ES-I3 (cell line): ENCODE data around the gene DNAAF3.

Experiments used
- H3K36me3 ChIP-seq: 2 replicates; pipeline ENCODE4 v1.6.1; 2013; ENCODE audit warnings: mild to moderate bottlenecking, low read length, control low read depth, moderate library complexity; ENCODE audit not compliant: insufficient read depth
- H3K4me1 ChIP-seq: 2 replicates; pipeline ENCODE4 v1.6.1; 2013; ENCODE audit warnings: mild to moderate bottlenecking, control low read depth, low read length; ENCODE audit not compliant: insufficient read depth
- H3K9ac ChIP-seq: 2 replicates; pipeline ENCODE4 v1.6.1; 2013; ENCODE audit warnings: low read depth, mild to moderate bottlenecking, low read length, moderate library complexity
- H3K9me3 ChIP-seq: 2 replicates; pipeline ENCODE4 v1.6.1; 2013; ENCODE audit warnings: mild to moderate bottlenecking, low read length, moderate library complexity; ENCODE audit not compliant: control insufficient read depth, insufficient read depth

Gene DNAAF3

DNA sequence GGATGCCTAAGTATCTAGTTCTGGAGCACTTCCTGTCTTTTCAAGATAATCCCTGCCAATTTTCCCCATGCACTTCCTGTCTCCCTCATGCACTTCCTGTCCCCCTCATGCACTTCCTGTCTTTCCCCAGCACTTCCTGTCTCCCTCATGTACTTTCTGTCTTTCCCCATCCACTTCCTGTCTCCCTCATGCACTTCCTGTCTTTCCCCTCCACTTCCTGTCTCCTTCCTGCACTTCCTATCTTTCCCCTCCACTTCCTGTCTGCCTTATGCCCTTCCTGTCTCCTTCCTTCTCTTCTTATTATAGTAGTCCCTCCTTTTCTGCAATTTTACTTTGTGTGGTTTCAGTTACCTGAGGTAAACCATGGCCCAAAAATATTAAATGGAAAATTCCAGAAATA is 14.4 kb downstream of the DNAAF3 start:
- Histone ChIP-seq H3K36me3 (peaks cover 4% of the 10 kb centered on the region; the same call in 1 of the 2 replicates), H3K9ac (no peak overlapping the region), H3K9me3 (no peaks in the 10 kb centered on the region; the same call in 1 of the 2 replicates), H3K4me1 (peaks cover 24% of the 10 kb centered on the region)

- H3K4me1 ChIP-seq: peaks cover 24% of the 10 kb centered on the region
- H3K36me3 ChIP-seq: peaks cover 4% of the 10 kb centered on the region; the same call in 1 of the 2 replicates
- H3K9ac ChIP-seq: peak within 1 kb of the TSS; percentile 20; the same call in 1 of the 2 replicates
- no peaks in the 10 kb centered on the region for H3K9me3 ChIP-seq
Measured at GRCh38 chr19:55149078-55150003, 17.1 kb downstream of the DNAAF3 start, which contains the start of gene TNNT1. Gene TNNT1, minus strand, starts transcription at chr19:55149206. Its CDS starts 2,049 bp downstream, at chr19:55147157.

GRCh38 chr19:55147545-55148251 is 18.7 kb downstream of the DNAAF3 start:
- Histone ChIP-seq H3K9ac (no peak overlapping the region), H3K4me1 (peaks cover 24% of the 10 kb centered on the region), H3K36me3 (peaks cover 4% of the 10 kb centered on the region; the same call in 1 of the 2 replicates), H3K9me3 (no peaks in the 10 kb centered on the region)

DNA sequence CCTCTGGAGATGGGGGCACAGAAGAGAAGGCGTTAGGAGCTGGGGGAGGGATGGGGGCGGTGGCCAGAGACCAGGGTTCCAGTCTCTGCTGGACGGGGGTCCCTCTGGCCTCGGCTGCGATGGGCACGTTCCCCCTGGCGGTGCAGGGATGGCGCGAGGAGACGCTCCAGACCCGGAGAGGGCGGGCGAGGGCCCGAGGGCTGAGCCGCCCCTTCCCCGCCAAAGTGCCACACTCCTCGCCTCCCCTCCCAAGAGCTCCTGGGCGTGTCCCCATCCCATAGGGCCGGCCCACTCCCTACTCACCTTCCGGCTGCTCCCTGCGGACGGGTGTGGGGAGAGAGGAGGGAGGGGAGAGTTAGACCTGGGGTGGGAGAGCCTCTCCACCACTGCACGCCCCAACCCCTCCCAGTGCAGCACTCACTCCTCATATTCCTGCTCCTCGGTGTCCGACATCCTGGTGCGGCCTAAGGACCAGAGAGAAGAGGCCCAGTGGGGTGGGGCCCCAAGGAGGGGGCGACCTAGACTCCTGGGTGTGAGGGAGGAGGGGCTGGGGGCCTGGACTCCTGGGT is 19.6 kb downstream of the DNAAF3 start:
- H3K9me3 ChIP-seq: no peaks in the 10 kb centered on the region
- H3K9ac ChIP-seq: peak overlapping the region; percentile 74
- peaks cover 24% of the 10 kb centered on the region for H3K4me1 ChIP-seq
- peaks cover 4% of the 10 kb centered on the region; the same call in 1 of the 2 replicates for H3K36me3 ChIP-seq

DNA sequence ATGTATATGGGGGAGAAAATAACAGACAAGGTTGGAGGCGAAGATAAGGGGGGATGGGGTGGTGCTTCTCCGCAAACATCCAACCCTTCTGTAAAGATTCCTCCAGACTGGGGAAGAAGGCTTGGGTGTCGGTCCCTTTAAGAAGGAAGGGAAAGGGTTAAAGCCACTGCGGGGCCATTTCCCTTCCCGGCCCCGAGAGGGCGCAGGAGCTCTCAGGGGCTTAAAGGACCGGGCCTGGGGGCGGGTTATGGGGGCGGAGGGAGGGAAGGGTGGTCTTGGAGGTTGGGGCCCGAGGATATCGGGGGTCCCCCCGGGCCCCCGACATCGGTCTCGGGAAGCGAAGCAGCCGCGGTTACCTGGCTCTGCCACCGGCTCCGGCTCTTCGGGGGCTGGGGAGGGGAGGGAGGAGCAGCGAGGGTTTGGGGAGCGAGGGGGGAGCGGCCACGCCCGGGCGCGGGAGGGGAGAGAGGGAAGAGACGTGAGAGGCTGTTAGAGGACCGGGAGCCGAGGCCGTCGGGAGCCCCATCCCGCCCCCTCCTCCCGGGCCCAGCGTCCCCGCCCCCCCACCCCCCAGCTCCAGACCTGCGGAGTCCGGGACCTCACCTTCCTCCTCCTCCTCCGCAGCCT is 20.2 kb downstream of the DNAAF3 start:
- Histone ChIP-seq H3K4me1 (peaks cover 21% of the 10 kb centered on the region), H3K9me3 (no peaks in the 10 kb centered on the region), H3K36me3 (no peaks in the 10 kb centered on the region), H3K9ac (peak overlapping the region; percentile 74; the same call in 1 of the 2 replicates)

- Histone ChIP-seq H3K9ac (no peak overlapping the region), H3K9me3 (no peaks in the 10 kb centered on the region), H3K4me1 (peaks cover 19% of the 10 kb centered on the region), H3K36me3 (no peaks in the 10 kb centered on the region)
Measured at GRCh38 chr19:55145232-55145631, 21.2 kb downstream of the DNAAF3 start.

DNA sequence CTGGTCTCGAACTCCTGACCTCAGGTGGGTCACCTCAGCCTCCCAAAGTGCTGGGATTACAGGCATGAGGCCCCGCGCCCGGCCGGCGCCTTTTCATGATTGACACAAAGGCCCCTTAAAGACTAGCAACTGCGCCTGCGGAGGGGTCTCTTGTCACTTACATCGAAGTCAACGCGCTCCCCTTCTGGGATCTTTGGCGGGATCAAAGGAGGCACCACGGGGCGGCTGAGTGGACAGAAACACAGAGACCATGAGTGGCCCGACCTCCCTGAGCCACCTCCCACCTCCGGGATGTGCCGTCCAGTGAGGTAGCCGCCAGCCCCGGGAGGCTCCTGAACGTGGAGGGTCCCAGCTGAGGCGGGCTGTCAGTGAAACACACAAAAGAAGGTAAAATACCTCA is 24.7 kb downstream of the DNAAF3 start:
- Histone ChIP-seq H3K4me1 (0 out of 2 replicates have a peak, but pooled peaks cover 4% of the 10 kb centered on the region), H3K9ac (peak overlapping the region; percentile 7; the same call in 1 of the 2 replicates), H3K9me3 (no peaks in the 10 kb centered on the region), H3K36me3 (no peaks in the 10 kb centered on the region)

DNA sequence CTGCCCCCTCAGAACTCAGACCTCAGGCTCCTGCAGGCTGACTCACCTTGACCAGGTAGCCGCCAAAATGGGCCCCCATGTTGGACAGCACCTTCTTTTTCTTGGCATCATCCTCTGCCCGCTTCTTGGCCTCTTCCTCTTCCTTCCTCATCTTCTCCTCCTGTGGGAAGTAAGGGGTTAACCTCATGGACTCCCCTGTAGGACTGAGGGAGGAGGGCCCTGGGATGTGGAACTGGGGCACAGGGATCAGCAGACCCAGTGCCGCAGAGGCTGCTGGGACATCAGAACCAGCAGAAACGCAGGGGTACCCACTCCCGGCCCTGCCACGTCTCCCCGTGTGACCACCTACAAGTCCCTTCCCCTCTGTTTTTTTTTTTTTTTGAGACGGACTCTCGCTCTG is 28.5 kb downstream of the DNAAF3 start:
- peaks cover 12% of the 10 kb centered on the region; the same call in 1 of the 2 replicates for H3K4me1 ChIP-seq
- no peaks in the 10 kb centered on the region for H3K36me3 ChIP-seq
- no peak overlapping the region for H3K9ac ChIP-seq
- no peaks in the 10 kb centered on the region for H3K9me3 ChIP-seq

DNA sequence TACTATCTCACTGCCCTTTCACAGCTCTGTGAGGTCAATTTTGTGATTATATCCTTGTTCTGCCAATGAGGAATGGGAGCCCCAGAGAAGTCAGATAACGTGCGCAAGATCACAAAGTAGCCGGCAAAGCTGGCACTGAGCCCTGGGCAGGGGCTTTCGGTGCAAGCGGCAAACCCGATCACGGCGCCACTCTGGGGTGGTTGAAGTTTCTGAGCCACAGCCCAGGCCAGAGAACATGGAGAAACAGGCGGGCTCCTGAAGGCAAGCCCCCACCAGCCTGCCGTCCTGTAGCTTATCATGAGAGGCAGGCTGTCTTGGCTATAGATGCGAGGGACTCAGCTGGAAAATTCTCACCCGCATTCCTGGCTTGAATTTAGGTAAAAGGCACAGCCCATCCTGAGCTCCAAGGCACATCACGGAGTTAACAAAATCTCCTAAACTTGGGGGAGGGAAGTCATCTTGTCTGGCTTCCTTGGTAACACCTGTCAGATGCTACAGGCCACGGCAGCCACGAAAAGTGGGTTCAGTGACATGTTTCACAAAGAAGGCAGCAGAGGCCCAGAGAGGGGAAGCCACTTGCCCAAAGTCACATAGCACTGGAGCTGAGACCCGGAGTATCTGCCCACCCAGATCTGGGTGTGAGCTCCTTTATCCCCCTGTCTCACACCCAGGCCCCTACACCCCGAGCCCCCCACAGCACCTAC is 29.9 kb downstream of the DNAAF3 start:
- no peaks in the 10 kb centered on the region for H3K9me3 ChIP-seq
- no peaks in the 10 kb centered on the region for H3K36me3 ChIP-seq
- H3K4me1 ChIP-seq: peaks cover 18% of the 10 kb centered on the region
- H3K9ac ChIP-seq: no peak overlapping the region

- Histone ChIP-seq H3K36me3 (no peaks in the 10 kb centered on the region), H3K4me1 (peaks cover 18% of the 10 kb centered on the region), H3K9ac (no peak overlapping the region), H3K9me3 (no peaks in the 10 kb centered on the region)
Measured at GRCh38 chr19:55134736-55135135, 31.7 kb downstream of the DNAAF3 start.

GRCh38 chr19:55133639-55134444 is 32.6 kb downstream of the DNAAF3 start:
- Histone ChIP-seq H3K36me3 (no peaks in the 10 kb centered on the region), H3K9me3 (no peaks in the 10 kb centered on the region), H3K9ac (no peak overlapping the region), H3K4me1 (peaks cover 22% of the 10 kb centered on the region)

GRCh38 chr19:55132453-55133129 is 33.8 kb downstream of the DNAAF3 start:
- Histone ChIP-seq H3K4me1 (peaks cover 18% of the 10 kb centered on the region), H3K9me3 (no peaks in the 10 kb centered on the region), H3K36me3 (no peaks in the 10 kb centered on the region), H3K9ac (0 out of 2 replicates have a peak overlapping the region, but pooled peaks have one; percentile 6)
